ENCODE data around the gene EPG5. TPM values are rescaled to one million over a fixed set of nuclear protein-coding genes. Genes with fewer than 3 reads are reported as not detected.

The EPG5 gene
- total RNA-seq, 1 donor from 2014 or later: 29.0 TPM

DNA sequence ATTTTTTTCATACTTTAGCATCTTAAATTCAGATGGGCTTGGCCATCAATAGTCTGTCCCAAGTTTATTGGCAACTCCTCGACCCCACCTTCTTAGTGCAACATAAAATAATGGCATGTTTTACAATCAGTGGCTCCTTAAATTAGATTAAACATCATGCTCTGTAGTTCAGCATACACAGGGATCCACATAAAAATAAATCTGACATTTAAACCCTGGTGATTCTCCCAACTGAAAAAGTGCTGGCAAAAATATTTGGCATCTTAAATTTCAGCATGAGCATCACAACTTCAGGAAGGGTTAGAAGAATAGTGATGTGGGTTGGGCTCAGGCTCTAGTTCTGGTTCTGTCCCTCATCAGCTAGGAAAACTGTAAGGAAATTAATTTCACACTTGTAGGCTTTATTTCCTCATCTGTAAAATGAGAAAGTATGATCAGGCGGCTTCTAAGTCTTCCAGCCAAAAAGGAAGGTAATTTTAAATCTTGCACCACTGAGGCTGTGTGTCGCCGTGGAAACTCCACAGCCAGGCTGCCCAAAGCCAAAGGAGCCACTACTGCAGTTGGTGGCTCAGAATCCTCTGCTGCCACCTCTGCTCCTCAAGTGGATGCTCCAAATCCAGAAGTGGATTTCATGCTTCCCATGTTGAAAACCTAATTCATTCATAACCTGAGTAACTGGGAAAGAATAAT is 17.6 kb upstream of the EPG5 start:
- Histone ChIP-seq H3K79me2 (ENCODE audit: insufficient read depth, low read length) (no peaks in the 10 kb centered on the region), H3K4me1 (ENCODE audit: insufficient read depth, low read length) (no peaks in the 10 kb centered on the region), H2AFZ (ENCODE audit: low read depth, low read length) (no peak overlapping the region), H3K4me3 (ENCODE audit: insufficient read depth, low read depth, low read length) (no peak overlapping the region), H4K20me1 (ENCODE audit: insufficient read depth, low read length) (no peaks in the 10 kb centered on the region), H3K9me3 (ENCODE audit: insufficient read depth, low read depth, low read length) (no peaks in the 10 kb centered on the region), H3K9ac (ENCODE audit: low read length) (no peak overlapping the region), H3K36me3 (ENCODE audit: insufficient read depth, low read length) (no peaks in the 10 kb centered on the region), H3K27me3 (ENCODE audit: insufficient read depth, low read length) (no peaks in the 10 kb centered on the region), H3K4me2 (ENCODE audit: low read length) (no peak overlapping the region), H3K27ac (ENCODE audit: low read depth, low read length) (no peak overlapping the region)
- FAIRE-seq: no peak
- H3K36me3 Mint-ChIP-seq (ENCODE audit: low read depth, unreplicated experiment): peaks cover 3% of the 10 kb centered on the region
- no peak overlapping the region for H3K27ac Mint-ChIP-seq (ENCODE audit: unreplicated experiment)
- no peak overlapping the region for H3K4me3 Mint-ChIP-seq (ENCODE audit: unreplicated experiment)
- no peaks in the 10 kb centered on the region for H3K4me1 Mint-ChIP-seq (ENCODE audit: low read depth, unreplicated experiment)
- TF ChIP-seq, protein P1, sequence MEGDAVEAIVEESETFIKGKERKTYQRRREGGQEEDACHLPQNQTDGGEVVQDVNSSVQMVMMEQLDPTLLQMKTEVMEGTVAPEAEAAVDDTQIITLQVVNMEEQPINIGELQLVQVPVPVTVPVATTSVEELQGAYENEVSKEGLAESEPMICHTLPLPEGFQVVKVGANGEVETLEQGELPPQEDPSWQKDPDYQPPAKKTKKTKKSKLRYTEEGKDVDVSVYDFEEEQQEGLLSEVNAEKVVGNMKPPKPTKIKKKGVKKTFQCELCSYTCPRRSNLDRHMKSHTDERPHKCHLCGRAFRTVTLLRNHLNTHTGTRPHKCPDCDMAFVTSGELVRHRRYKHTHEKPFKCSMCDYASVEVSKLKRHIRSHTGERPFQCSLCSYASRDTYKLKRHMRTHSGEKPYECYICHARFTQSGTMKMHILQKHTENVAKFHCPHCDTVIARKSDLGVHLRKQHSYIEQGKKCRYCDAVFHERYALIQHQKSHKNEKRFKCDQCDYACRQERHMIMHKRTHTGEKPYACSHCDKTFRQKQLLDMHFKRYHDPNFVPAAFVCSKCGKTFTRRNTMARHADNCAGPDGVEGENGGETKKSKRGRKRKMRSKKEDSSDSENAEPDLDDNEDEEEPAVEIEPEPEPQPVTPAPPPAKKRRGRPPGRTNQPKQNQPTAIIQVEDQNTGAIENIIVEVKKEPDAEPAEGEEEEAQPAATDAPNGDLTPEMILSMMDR (IDR thresholded peaks at IDR 0.05; ENCODE audit: insufficient read depth, low read depth, low read length): no peak
- no peak for TF ChIP-seq EZH2 (IDR thresholded peaks at IDR 0.05; ENCODE audit: insufficient read depth, low read length)
- peaks cover 3% of the 10 kb centered on the region for H3K27me3 Mint-ChIP-seq (ENCODE audit: low read depth, unreplicated experiment)
- no peak for DNase-seq (ENCODE audit: low read depth)
- H3K9me3 Mint-ChIP-seq (ENCODE audit: unreplicated experiment): peaks cover 2% of the 10 kb centered on the region

DNA sequence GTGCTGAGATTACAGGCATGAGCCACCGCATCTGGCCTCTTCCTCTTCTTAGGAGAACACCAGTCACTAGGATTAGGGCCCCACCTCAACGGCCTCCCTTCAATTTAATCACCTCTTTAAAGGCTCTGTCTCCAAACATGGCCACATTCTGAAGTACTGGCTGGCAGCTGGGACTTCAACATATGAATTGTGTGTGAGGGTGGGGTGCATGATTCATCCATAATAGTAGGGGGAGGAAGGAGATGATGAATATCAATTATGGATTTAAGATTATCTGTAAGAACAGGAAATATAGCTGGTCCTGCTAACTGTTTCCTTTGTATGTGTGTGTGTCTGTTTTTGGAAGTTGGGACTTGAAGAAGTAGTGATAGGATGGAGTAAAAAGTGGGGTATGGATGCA is 14.7 kb upstream of the EPG5 start:
- Histone ChIP-seq H3K9me3 (ENCODE audit: insufficient read depth, low read depth, low read length) (no peaks in the 10 kb centered on the region), H3K79me2 (ENCODE audit: insufficient read depth, low read length) (no peaks in the 10 kb centered on the region), H4K20me1 (ENCODE audit: insufficient read depth, low read length) (no peaks in the 10 kb centered on the region), H3K4me1 (ENCODE audit: insufficient read depth, low read length) (no peaks in the 10 kb centered on the region), H3K27me3 (ENCODE audit: insufficient read depth, low read length) (no peaks in the 10 kb centered on the region), H2AFZ (ENCODE audit: low read depth, low read length) (no peak overlapping the region), H3K27ac (ENCODE audit: low read depth, low read length) (no peak overlapping the region), H3K36me3 (ENCODE audit: insufficient read depth, low read length) (no peaks in the 10 kb centered on the region), H3K9ac (ENCODE audit: low read length) (no peak overlapping the region), H3K4me3 (ENCODE audit: insufficient read depth, low read depth, low read length) (no peak overlapping the region), H3K4me2 (ENCODE audit: low read length) (no peak overlapping the region)
- TF ChIP-seq EZH2 (IDR thresholded peaks at IDR 0.05; ENCODE audit: insufficient read depth, low read length): no peak
- TF ChIP-seq, protein P1 (IDR thresholded peaks at IDR 0.05; ENCODE audit: insufficient read depth, low read depth, low read length): no peak
- no peaks in the 10 kb centered on the region for H3K4me1 Mint-ChIP-seq (ENCODE audit: low read depth, unreplicated experiment)
- no peak overlapping the region for H3K27ac Mint-ChIP-seq (ENCODE audit: unreplicated experiment)
- H3K27me3 Mint-ChIP-seq (ENCODE audit: low read depth, unreplicated experiment): peaks cover 3% of the 10 kb centered on the region
- DNase-seq (ENCODE audit: low read depth) (no peak), FAIRE-seq (no peak)
- no peaks in the 10 kb centered on the region for H3K36me3 Mint-ChIP-seq (ENCODE audit: low read depth, unreplicated experiment)
- peaks cover 2% of the 10 kb centered on the region for H3K9me3 Mint-ChIP-seq (ENCODE audit: unreplicated experiment)
- no peak overlapping the region for H3K4me3 Mint-ChIP-seq (ENCODE audit: unreplicated experiment)

DNA sequence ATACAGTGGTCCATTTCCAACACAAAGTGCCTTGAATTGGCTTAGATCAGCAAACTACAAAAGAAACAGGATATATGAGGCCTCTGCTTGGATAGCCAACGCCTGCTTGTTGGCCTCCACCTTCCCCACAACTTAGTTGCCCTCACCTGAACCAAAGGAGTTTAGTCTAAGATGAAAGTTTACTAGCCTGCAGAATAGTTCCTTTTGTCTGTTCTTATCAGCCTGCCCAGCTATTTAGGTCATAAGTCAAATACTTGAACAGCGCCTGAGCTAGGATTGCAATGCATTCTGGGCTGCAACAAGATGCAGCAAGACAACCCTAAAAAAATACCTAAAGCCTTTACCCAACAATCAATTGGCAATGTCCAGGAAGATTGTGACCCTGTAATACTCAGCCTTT is 13.1 kb upstream of the EPG5 start:
- Histone ChIP-seq H3K9ac (ENCODE audit: low read length) (no peak overlapping the region), H3K27me3 (ENCODE audit: insufficient read depth, low read length) (no peaks in the 10 kb centered on the region), H3K27ac (ENCODE audit: low read depth, low read length) (no peak overlapping the region), H3K4me2 (ENCODE audit: low read length) (no peak overlapping the region), H3K4me1 (ENCODE audit: insufficient read depth, low read length) (no peaks in the 10 kb centered on the region), H3K36me3 (ENCODE audit: insufficient read depth, low read length) (no peaks in the 10 kb centered on the region), H2AFZ (ENCODE audit: low read depth, low read length) (no peak overlapping the region), H4K20me1 (ENCODE audit: insufficient read depth, low read length) (no peaks in the 10 kb centered on the region), H3K9me3 (ENCODE audit: insufficient read depth, low read depth, low read length) (no peaks in the 10 kb centered on the region), H3K4me3 (ENCODE audit: insufficient read depth, low read depth, low read length) (no peak overlapping the region), H3K79me2 (ENCODE audit: insufficient read depth, low read length) (no peaks in the 10 kb centered on the region)
- H3K4me1 Mint-ChIP-seq (ENCODE audit: low read depth, unreplicated experiment): no peaks in the 10 kb centered on the region
- peaks cover 3% of the 10 kb centered on the region for H3K27me3 Mint-ChIP-seq (ENCODE audit: low read depth, unreplicated experiment)
- no peaks in the 10 kb centered on the region for H3K36me3 Mint-ChIP-seq (ENCODE audit: low read depth, unreplicated experiment)
- DNase-seq (ENCODE audit: low read depth) (no peak), FAIRE-seq (no peak)
- no peak overlapping the region for H3K4me3 Mint-ChIP-seq (ENCODE audit: unreplicated experiment)
- TF ChIP-seq, protein P1 (IDR thresholded peaks at IDR 0.05; ENCODE audit: insufficient read depth, low read depth, low read length): no peak
- no peak for TF ChIP-seq EZH2 (IDR thresholded peaks at IDR 0.05; ENCODE audit: insufficient read depth, low read length)
- H3K27ac Mint-ChIP-seq (ENCODE audit: unreplicated experiment): no peak overlapping the region
- peaks cover 2% of the 10 kb centered on the region for H3K9me3 Mint-ChIP-seq (ENCODE audit: unreplicated experiment)
